Panc1 (cell line): ENCODE measurements around the gene LRMDA. TPM values are rescaled to one million over a fixed set of nuclear protein-coding genes. Genes with fewer than 3 reads are reported as not detected.

Source experiments
- ATAC-seq: fragments of 200-7000 bp; cut with Tn5 transposase; 2 replicates; pipeline ENCODE4 v1.9.1; 2020; ENCODE audit warnings: mild to moderate bottlenecking, moderate library complexity
- BruUV-seq: library from RNA; stranded (reverse); fragments of 400-500 nt; replicated peaks from 2 replicates; lab custom pipeline; 2021; lab: Mats Ljungman, UMichigan
- CTCF ChIA-PET: fragments of 300-600 bp; sonication (Branson Sonifier 250); formaldehyde crosslinking; loops from one replicate; lab custom pipeline; 2022; ENCODE audit warnings: antibody characterized with exemption; lab: Charles Lee
- POLR2A ChIA-PET: fragments of 300-600 bp; sonication (Branson Sonifier 250); formaldehyde crosslinking; loops from one replicate; lab custom pipeline; 2022; ENCODE audit warnings: antibody characterized with exemption; lab: Charles Lee
- DNase-seq: peaks from one replicate; pipeline ENCODE4 v3.0.0-alpha.2; 2010; ENCODE audit warnings: low read depth, low spot score
- H3K27ac ChIP-seq: 2 replicates; pipeline ENCODE4 v1.5.1; 2011; ENCODE audit warnings: mild to moderate bottlenecking, low read length, inconsistent platforms
- H3K27me3 ChIP-seq: fragments of 200-500 bp; sonication (Bioruptor generic); 2 replicates; pipeline ENCODE4 v1.6.0; 2014; ENCODE audit warnings: low read length, inconsistent platforms; ENCODE audit not compliant: control insufficient read depth, insufficient read depth
- H3K36me3 ChIP-seq: fragments of 200-500 bp; sonication (Bioruptor generic); 2 replicates; pipeline ENCODE4 v1.5.1; 2014; ENCODE audit warnings: inconsistent platforms, mild to moderate bottlenecking, low read length, moderate library complexity; ENCODE audit not compliant: control insufficient read depth, insufficient read depth
- H3K4me1 ChIP-seq: 2 replicates; pipeline ENCODE4 v1.5.1; 2011; ENCODE audit warnings: inconsistent platforms, mild to moderate bottlenecking, low read length, moderate library complexity; ENCODE audit not compliant: control insufficient read depth, insufficient read depth
- H3K4me3 ChIP-seq, 2 experiments: 2 replicates each; pipeline ENCODE4 v1.5.1; 2011 to 2012; ENCODE audit warnings: low read depth in 2 of 2, low read length in 2 of 2, mild to moderate bottlenecking in 2 of 2, inconsistent platforms in 1 of 2, moderate library complexity in 1 of 2
- H3K9me3 ChIP-seq: fragments of 200-500 bp; sonication (Bioruptor generic); 2 replicates; pipeline ENCODE4 v1.5.1; 2014; ENCODE audit warnings: low read depth, mild to moderate bottlenecking, inconsistent platforms, low read length, moderate library complexity; ENCODE audit not compliant: control insufficient read depth, insufficient read depth
- CTCF ChIP-seq: fragments of 450-650 bp; IDR thresholded peaks from 2 replicates; pipeline ENCODE4 v1.5.1; 2017; ENCODE audit warnings: mild to moderate bottlenecking
- POLR2AphosphoS5 ChIP-seq: IDR thresholded peaks from 2 replicates; pipeline ENCODE4 v1.6.1; 2012; ENCODE audit warnings: mild to moderate bottlenecking, low read depth, low read length, moderate library complexity
- REST ChIP-seq, 2 experiments: IDR thresholded peaks; 2 replicates each; pipeline ENCODE4 v1.6.1; 2011 to 2012; ENCODE audit warnings: low read depth in 2 of 2, control low read depth in 1 of 2, low read length in 1 of 2, mild to moderate bottlenecking in 1 of 2, moderate library complexity in 1 of 2; ENCODE audit not compliant: insufficient read depth in 1 of 2
- SIN3A ChIP-seq: IDR thresholded peaks from 2 replicates; pipeline ENCODE4 v1.6.1; 2012; ENCODE audit warnings: low read depth, mild to moderate bottlenecking, low read length, moderate library complexity, borderline replicate concordance; ENCODE audit not compliant: insufficient read depth
- TCF7L2 ChIP-seq: IDR thresholded peaks from 2 replicates; pipeline ENCODE4 v1.6.1; 2011; ENCODE audit warnings: mild to moderate bottlenecking, low read depth, low read length, inconsistent platforms
- in situ Hi-C: cut with HindIII; loops from 2 replicates; pipeline ENCODE4 v1.10.0; 2016; ENCODE audit warnings: low sequenced_read_pairs, low pct_unique_long_range_greater_than_20kb
- intact Hi-C: fragments of 100-400 bp; cut with micrococcal nuclease; formaldehyde crosslinking; loops from one replicate; pipeline ENCODE4 v1.10.0; 2022; ENCODE audit not compliant: unreplicated experiment
- total RNA-seq: library from RNA; stranded (reverse); gene quantifications from one replicate; pipeline ENCODE4 v1.2.1, GENCODE V29; 2021; ENCODE audit not compliant: unreplicated experiment

Gene LRMDA
- total RNA-seq, 1 experiment from 2014 or later: 1.2 TPM

DNA sequence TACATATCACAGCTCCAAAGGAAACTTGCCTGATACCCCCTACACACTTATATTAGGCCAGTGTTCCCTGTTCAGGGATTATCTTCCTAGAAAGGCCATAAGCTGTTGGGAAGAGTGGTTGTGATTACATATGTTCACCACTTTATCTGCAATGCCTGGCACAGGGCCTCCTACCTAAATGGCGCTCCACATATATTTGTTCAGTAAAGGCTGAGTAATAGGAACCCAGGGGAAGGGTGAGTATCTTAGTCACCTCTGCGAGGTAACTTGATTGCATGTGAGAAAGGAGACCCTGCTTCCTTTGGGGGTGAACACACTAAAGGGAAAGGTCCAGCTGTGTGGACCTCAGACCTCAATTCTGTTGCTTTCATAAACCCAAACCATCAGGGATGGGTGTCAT lies 896.0 kb downstream of the LRMDA start:
- H3K4me3 ChIP-seq: no peak overlapping the region
- no peaks in the 10 kb centered on the region for H3K9me3 ChIP-seq
- no peak for TF ChIP-seq SIN3A
- intact Hi-C loops (no loop called here), in situ Hi-C loops (no loop called here)
- no peak overlapping the region for H3K27ac ChIP-seq
- ChIA-PET CTCF (no interaction called here), POLR2A (no interaction called here)
- no peak for ATAC-seq
- no peaks in the 10 kb centered on the region for H3K4me1 ChIP-seq
- no peak for DNase-seq
- H3K27me3 ChIP-seq: peaks cover 5% of the 10 kb centered on the region; the same call in 1 of the 2 replicates
- BruUV-seq: no TSS peak
- no peaks in the 10 kb centered on the region for H3K36me3 ChIP-seq

DNA sequence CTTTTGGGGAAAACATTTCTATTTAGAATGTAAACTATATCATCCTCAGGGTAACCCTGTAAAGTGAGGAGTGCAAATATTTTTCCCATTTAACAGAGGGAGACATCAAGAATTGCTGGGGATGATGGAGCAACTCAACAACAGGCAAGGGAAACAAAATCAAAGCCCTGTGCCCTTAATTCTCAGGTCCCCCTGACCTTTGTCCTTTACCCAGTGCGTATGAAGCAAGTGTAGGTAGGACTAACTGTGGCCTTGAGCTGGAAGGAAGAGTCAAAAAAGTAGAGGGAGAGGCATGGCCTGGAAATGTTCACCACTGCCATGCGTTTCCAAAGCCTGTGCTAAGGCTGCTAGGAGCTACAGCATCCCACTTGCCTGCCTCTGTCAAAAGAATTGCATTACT lies 896.9 kb downstream of the LRMDA start:
- BruUV-seq: no TSS peak
- ChIA-PET CTCF (no interaction called here), POLR2A (no interaction called here)
- H3K4me1 ChIP-seq: no peaks in the 10 kb centered on the region
- ATAC-seq (no peak), DNase-seq (no peak)
- no peaks in the 10 kb centered on the region for H3K36me3 ChIP-seq
- 0 out of 2 replicates have a peak, but pooled peaks cover 5% of the 10 kb centered on the region for H3K27me3 ChIP-seq
- in situ Hi-C loops (no loop called here), intact Hi-C loops (no loop called here)
- H3K4me3 ChIP-seq: no peak overlapping the region
- no peak overlapping the region for H3K27ac ChIP-seq
- H3K9me3 ChIP-seq: no peaks in the 10 kb centered on the region
- TF ChIP-seq CTCF: no peak
- TF ChIP-seq POLR2AphosphoS5: no peak
- no peak for TF ChIP-seq REST (IDR thresholded peaks at IDR 0.05; ENCODE audit: insufficient read depth in 1 of 2, low read depth in 2 of 2, low read length in 1 of 2)
- no peak for TF ChIP-seq SIN3A
- no peak for TF ChIP-seq TCF7L2

DNA sequence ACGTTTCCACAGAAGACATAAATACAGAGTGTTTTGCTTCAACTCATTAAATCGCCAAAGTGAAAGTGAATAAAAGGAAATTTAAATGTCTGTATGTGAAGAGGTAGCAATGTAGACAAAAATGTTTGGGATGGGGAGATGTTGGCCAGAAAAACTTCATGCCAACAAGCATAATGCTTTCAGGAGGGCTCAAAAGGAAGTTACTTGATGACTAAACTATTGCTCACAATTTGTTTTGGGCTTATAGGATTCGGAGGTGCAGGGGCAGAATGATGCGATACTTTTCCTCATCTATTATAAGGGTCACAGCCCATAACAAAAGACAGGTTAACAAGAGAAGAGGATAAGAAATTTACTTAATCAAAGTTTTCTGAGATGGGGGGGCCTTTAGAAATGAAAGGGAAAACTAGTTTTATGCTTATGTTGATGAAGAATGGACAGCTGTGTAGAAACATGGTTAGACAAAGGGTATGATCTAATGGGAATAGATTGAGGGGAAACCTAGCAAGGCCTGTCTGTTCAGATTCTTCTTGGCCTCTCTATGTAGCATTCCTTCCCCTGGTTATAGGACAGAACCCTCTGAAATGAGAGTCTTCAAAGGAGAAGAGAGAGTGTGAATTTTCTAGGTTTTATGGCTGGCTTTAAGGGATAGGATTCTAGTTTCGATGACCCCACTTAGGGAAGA lies 898.6 kb downstream of the LRMDA start:
- no peak for TF ChIP-seq REST (IDR thresholded peaks at IDR 0.05; ENCODE audit: insufficient read depth in 1 of 2, low read depth in 2 of 2, low read length in 1 of 2)
- H3K9me3 ChIP-seq: no peaks in the 10 kb centered on the region
- no peak overlapping the region for H3K4me3 ChIP-seq
- no TSS peak for BruUV-seq
- CTCF ChIA-PET: no interaction called here
- intact Hi-C loops (no loop called here), in situ Hi-C loops (no loop called here)
- 0 out of 2 replicates have a peak, but pooled peaks cover 3% of the 10 kb centered on the region for H3K27me3 ChIP-seq
- no peak for ATAC-seq
- H3K36me3 ChIP-seq: no peaks in the 10 kb centered on the region
- H3K27ac ChIP-seq: no peak overlapping the region
- no peak for DNase-seq
- no peaks in the 10 kb centered on the region for H3K4me1 ChIP-seq
- POLR2A ChIA-PET: no interaction called here
